Measurements from ENCODE around the gene TTF2.
"Not testable (repeated sequence)": the region's sequence is repeated elsewhere in the genome, so short reads cannot be mapped to it uniquely, and the experiment has no call there.

TTF2 gene

DNA sequence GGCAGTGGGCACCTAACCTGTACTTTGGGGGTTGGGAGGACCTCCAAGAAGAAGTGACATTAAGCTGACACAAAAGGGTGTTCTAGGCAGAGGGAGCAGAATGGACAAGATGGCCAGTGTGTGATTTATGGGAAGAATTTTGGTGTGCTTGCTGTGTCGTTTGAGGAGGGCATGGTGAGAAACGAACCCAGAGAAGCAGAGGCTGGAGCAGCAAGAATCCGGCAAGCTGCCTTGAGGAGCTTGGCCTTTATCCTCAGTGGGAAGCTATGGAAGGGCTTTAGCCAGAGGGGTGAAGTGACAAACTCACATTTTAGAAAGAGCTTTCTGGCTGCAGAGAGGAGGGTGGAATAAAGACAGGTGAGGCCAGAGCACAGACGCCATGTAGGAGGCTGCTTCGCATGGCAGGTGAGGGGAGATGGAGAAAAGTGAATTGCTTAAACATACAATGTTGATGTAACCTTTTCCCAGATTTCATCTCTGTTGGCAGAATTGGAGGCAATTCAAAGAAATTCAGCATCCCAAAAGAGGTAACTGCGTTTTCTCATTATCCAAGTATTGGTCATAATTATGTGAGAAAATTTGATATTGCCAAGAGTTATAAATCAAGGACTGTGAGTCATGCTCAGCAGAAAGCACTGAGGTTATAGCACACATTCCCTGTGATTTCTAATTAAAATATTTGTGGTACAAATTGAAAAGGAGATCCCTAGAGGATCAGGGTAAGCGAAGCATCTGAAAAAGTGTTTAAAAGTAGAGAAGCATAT lies 34.9 kb downstream of the TTF2 start:
- DNase-seq = no peak

GRCh38 chr1:117096951-117097408 lies 36.9 kb downstream of the TTF2 start:
- no peak for DNase-seq

DNA sequence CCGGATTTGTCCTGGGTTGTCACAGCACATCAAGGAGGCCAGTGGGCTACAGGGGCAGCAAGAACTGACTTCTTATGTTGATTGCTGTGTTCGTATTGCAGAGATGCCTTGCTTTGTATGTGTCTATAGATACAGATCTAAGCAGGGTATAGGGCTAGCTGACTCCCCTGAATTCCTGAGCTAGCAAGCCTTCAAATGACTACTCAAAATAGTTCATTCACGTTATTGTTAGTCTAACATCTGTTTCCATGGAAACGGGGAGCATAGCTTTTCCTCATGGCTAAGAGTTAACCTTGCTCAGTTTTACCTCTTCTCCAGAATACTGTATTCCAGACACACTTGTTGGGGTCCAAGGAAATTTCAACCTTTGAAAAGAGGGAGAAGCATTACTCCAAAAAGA lies 37.3 kb downstream of the TTF2 start:
- DNase-seq = no peak

DNA sequence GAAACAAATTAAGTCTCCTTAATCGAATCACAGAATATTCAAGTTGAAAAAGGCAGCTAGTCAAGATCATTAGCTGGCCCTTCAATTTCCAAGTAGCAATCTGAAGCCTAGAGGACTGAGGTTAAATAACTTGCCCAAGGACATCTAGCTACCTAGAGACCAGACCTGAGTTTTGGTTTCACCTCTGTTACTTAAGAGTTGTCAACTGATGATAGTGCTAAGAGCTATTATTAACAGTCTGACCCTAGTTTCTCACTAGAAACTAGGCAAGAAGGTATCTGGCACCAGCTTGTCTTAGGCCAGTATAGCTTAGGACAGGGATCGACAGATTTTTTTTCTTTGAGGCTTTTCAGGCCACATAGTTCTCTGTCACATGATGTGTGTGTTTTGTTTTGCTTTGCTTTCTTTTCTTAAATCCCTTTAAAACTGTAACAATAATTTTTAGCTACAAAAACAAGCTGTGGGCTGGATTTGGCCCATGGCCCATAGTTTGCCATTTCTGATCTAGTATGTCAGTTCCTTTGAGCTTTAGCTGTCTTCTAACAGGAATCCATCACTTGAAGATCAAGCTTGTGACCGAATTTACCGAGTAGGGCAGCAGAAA lies 38.3 kb downstream of the TTF2 start:
- no peak for DNase-seq

GRCh38 chr1:117101334-117101733 lies 41.2 kb downstream of the TTF2 start:
- DNase-seq = no peak

DNA sequence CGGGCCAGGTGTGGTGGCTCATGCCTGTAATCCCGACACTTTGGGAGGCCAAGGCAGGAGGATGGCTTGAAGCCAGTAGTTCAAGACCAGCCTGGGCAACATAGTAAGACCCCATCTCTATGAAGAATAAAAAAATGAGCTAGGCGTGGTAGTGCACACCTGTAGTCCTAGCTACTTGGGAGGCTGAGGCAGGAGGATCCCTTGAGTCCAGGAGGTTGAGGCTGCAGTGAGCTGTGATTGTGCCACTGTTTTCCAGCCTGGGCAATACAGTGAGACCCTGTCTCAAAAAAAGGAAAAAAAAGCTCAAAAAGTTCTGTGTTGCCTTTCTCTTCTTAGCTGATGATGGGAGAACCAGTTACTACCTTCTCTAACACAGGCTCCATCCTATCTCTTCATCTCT lies 41.7 kb downstream of the TTF2 start:
- DNase-seq = not testable (repeated sequence)

DNA sequence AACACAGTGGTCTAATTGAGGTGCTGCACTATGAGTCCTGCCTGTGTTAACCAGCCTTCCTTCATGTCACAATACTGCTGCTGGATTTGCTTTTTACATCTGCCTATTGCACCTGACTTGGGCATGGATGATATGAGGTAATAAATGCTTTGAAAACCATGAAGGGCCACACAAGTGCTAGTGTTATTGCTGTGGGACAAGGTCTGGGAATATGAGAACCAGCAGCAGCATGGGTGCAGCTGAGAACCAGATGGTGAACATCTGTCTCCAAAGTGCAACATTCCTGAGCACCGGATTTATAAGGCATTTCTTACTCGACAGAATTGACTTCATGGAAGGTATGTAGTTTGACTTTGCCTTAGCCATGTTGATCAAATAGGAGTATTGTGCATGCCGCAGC lies 44.9 kb downstream of the TTF2 start:
- no peak for DNase-seq

- DNase-seq = no peak
These were observed 45.6 kb downstream of the TTF2 start for GRCh38 chr1:117105722-117106121.

GRCh38 chr1:117106478-117106877 lies 46.4 kb downstream of the TTF2 start:
- DNase-seq = no peak

- DNase-seq = no peak
These were observed 47.2 kb downstream of the TTF2 start for GRCh38 chr1:117107364-117107763.

GRCh38 chr1:117110774-117111173 lies 50.6 kb downstream of the TTF2 start:
- DNase-seq = no peak

DNA sequence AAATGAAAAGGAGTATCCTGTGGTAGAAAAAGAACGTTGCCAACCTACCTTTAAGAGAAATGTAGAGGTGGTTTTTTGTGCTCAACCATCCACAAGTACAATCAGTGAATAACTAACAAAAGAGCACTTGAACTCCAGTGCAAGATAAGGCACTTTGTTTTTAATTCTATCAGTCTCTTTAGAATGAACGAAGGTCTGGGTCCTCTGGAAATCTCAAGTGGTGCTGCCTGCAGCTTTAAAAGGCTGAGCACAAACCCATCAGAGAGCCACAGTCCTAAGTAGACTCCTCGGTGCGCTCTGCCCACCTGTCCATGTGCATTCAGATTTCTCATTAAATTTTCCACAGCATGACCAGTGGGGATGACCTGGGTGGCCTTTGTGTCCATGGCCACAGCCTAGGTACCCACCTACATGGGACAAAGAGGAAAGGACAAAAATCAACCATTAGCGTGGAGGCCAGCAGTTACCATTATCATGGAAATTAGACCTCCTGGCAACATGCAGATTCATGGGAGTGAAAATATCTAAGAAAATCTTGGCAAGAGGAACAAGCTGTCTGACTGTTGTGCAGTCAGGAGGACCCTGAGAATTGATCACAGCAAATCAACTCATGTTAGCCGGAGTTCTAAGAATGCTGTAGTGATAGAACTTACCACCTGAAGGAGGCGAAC lies 52.1 kb downstream of the TTF2 start:
- no peak for DNase-seq

DNA sequence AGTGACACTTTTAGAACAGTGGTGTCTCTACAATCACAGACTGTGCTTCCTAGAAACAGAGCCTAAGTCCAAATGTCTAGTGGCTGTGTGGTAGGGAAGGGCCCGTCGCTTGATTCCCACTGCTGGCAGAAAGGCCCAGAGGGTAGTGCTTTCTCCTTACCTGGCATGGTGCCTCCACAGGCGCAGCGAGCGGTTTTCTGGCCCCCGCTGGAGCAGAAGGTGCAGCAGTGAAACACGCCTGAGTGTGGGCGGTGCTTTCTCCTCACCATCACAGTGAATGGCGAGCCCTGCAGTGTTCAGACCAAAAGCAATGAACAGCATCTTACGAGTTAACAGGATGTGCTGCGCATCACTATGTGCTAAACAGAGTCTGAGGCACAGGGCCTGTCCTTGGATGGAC lies 53.1 kb downstream of the TTF2 start:
- no peak for DNase-seq

DNA sequence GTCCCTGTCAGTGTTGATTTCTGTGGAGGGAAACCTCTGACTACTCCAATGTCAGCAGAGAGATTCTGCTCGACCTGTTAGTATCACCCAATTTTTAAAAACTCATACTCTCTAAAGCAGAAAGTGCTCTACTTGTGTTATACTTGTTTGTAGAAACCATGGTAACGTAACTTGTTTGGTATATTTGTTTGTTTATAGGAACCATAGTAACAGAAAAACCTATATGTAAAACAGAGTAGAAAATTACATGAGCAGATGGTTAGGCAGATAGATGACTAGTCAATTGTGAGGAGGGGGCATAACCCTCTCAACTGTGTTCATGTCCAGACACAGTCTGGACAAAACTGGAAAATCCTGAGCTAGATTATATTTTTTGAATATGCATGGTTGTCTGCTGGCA lies 54.8 kb downstream of the TTF2 start:
- DNase-seq = no peak

DNA sequence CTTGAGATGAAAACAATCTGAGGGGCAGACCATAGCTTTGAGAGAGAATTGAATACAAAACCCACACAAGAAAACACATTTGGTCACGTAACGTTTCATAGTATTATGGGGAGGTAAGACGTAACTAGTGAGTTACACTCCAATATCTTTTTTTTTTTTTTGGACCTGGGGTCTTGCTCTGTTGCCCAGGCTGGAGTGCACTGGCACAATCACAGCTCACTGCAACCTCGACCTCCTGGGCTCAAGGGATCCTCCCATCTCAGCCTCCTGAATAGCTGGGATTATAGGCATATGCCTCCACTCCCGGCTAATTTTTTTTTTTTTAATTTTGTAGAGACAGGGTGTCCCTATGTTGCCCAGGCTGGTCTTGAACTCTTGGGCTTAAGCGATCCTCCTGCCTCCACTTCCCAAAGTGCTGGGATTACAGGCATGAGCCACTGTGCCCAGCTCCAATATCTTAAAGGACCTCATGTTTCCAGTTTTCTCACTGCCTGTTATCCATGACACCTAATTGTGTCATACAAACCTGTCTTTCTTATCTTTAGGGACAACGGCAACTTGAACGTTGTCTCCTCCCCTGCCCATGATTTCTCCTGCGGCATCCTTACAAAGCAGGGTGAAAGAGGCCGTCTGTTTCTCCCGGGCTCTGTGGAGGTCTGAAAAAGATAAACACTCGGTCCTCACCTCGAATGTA lies 56.1 kb downstream of the TTF2 start:
- no peak for DNase-seq

GRCh38 chr1:117116784-117117130 lies 56.6 kb downstream of the TTF2 start:
- DNase-seq = no peak

DNA sequence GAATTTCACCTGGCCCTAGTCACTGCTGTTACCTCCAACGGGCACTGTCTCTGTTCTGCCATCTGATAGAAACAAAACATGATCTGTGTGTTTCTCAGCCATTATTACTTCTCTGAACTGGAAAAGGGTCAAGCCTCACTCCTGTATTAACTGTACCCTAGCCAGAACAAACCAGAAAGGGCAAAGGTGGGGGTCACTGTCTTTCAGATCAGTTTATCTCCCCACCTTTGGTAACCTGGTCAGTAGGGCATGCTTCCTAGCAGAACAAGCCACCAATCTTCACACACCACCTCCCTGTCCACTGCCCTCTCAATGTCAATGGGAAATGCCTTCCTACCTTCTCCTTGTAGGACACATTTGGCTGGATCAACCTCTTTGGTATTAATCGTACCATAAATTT lies 57.6 kb downstream of the TTF2 start:
- DNase-seq = no peak

GRCh38 chr1:117118137-117118536 lies 58.0 kb downstream of the TTF2 start:
- DNase-seq = no peak

GRCh38 chr1:117119144-117119543 lies 59.0 kb downstream of the TTF2 start:
- not testable (repeated sequence) for DNase-seq

- DNase-seq = no peak
These were observed 60.9 kb downstream of the TTF2 start for GRCh38 chr1:117120774-117121588.

GRCh38 chr1:117121589-117122329 lies 61.6 kb downstream of the TTF2 start, which contains the start of gene TRIM45:
TRIM45 (minus strand) TSS chr1:117121749; CDS start chr1:117121201, 548 bp downstream.
- DNase-seq = peak; percentile 77

Data from KG1 (cell line).